Measurements from ENCODE around the gene UBE2E2.

Gene UBE2E2

GRCh38 chr3:23202921-23203707 lies at the start of gene UBE2E2:
TSS of gene UBE2E2 (plus strand) at chr3:23203327.
- H3F3A ChIP-seq (ENCODE audit: insufficient read depth, low read length) = no peaks in the 10 kb centered on the region; the same call in 1 of the 2 replicates
- H2AFZ ChIP-seq (ENCODE audit: low read length) = no peak within 1 kb of the TSS
- H3K27me3 ChIP-seq (ENCODE audit: insufficient read depth, low read length) = peaks cover 4% of the 10 kb centered on the region; the same call in 1 of the 2 replicates
- TF ChIP-seq, protein P1, sequence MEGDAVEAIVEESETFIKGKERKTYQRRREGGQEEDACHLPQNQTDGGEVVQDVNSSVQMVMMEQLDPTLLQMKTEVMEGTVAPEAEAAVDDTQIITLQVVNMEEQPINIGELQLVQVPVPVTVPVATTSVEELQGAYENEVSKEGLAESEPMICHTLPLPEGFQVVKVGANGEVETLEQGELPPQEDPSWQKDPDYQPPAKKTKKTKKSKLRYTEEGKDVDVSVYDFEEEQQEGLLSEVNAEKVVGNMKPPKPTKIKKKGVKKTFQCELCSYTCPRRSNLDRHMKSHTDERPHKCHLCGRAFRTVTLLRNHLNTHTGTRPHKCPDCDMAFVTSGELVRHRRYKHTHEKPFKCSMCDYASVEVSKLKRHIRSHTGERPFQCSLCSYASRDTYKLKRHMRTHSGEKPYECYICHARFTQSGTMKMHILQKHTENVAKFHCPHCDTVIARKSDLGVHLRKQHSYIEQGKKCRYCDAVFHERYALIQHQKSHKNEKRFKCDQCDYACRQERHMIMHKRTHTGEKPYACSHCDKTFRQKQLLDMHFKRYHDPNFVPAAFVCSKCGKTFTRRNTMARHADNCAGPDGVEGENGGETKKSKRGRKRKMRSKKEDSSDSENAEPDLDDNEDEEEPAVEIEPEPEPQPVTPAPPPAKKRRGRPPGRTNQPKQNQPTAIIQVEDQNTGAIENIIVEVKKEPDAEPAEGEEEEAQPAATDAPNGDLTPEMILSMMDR (IDR thresholded peaks at IDR 0.05; ENCODE audit: low read length) = no peak
- no peak for TF ChIP-seq EZH2 (IDR thresholded peaks at IDR 0.05; ENCODE audit: borderline replicate concordance, low read length)
- peak within 1 kb of the TSS; percentile 75 for H3K9ac ChIP-seq (ENCODE audit: low read length)
- no peaks in the 10 kb centered on the region for H4K20me1 ChIP-seq (ENCODE audit: insufficient read depth, low read length)
- peaks cover 46% of the 10 kb centered on the region for H3K4me1 ChIP-seq (ENCODE audit: insufficient read depth, low read length, severe bottlenecking)
- H3K4me3 ChIP-seq (ENCODE audit: low read depth, low read length, poor library complexity, severe bottlenecking) = peak within 1 kb of the TSS; percentile 93
- no peaks in the 10 kb centered on the region for H3K36me3 ChIP-seq (ENCODE audit: insufficient read depth, low read length)
- no peak within 1 kb of the TSS for H3K27ac ChIP-seq (ENCODE audit: low read depth, low read length, poor library complexity, severe bottlenecking)
- no peaks in the 10 kb centered on the region for H3K9me2 ChIP-seq (ENCODE audit: low read depth, low read length)
- peak within 1 kb of the TSS; percentile 87 for H3K4me2 ChIP-seq (ENCODE audit: low read length)
- peaks cover 41% of the 10 kb centered on the region for H3K79me2 ChIP-seq (ENCODE audit: insufficient read depth, low read length)
- H3K9me3 ChIP-seq (ENCODE audit: low read length) = no peaks in the 10 kb centered on the region

DNA sequence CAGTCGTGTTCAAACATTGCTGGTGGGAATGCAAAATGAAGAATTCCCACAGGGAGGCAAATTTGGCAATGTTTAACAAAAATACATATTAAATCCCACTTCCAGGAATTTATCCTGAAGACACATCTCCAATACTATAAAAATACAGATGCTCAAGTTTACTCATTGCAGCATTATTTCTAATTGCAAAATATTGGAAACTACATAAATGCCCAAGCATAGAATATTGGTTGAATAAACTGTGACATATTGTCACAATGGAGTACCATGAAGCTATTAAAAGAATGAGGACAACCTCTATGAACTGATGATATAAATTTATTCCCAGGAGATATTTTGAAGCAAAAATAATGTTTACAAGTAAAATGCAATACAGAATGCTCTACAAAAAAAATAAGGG lies 49.7 kb upstream of the UBE2E2 start:
- Histone ChIP-seq H3K27ac (ENCODE audit: low read depth, low read length, poor library complexity, severe bottlenecking) (no peak overlapping the region), H3K9me3 (ENCODE audit: low read length) (0 out of 2 replicates have a peak, but pooled peaks cover 5% of the 10 kb centered on the region), H2AFZ (ENCODE audit: low read length) (no peak overlapping the region), H3K27me3 (ENCODE audit: insufficient read depth, low read length) (no peaks in the 10 kb centered on the region), H3F3A (ENCODE audit: insufficient read depth, low read length) (no peaks in the 10 kb centered on the region), H3K36me3 (ENCODE audit: insufficient read depth, low read length) (no peaks in the 10 kb centered on the region), H3K9me2 (ENCODE audit: low read depth, low read length) (no peaks in the 10 kb centered on the region), H3K4me3 (ENCODE audit: low read depth, low read length, poor library complexity, severe bottlenecking) (no peak overlapping the region), H3K4me1 (ENCODE audit: insufficient read depth, low read length, severe bottlenecking) (no peaks in the 10 kb centered on the region), H3K4me2 (ENCODE audit: low read length) (no peak overlapping the region), H3K9ac (ENCODE audit: low read length) (no peak overlapping the region), H3K79me2 (ENCODE audit: insufficient read depth, low read length) (no peaks in the 10 kb centered on the region), H4K20me1 (ENCODE audit: insufficient read depth, low read length) (no peaks in the 10 kb centered on the region)
- no peak for TF ChIP-seq EZH2 (IDR thresholded peaks at IDR 0.05; ENCODE audit: borderline replicate concordance, low read length)
- TF ChIP-seq, protein P1 (IDR thresholded peaks at IDR 0.05; ENCODE audit: low read length) = no peak

DNA sequence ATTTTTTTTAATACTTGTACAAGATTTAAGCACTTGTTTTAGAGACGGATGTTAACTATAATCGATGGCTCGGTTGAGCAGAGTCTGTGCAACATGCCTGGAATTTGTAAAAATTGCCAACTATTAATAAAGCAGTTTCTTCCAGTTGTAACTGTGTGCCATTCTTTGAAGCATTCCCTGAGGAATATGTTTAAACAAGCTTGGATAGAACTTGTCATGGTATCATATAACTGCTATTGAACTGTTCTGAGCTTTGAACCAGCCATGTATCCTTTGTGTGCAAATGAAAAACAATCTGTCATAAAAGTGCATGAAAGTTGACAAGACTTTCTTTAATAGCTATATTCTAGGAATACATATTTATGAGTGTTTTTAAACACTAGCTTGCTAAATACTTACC lies 45.8 kb upstream of the UBE2E2 start:
- H3K27ac ChIP-seq (ENCODE audit: low read depth, low read length, poor library complexity, severe bottlenecking) = no peak overlapping the region
- H3K4me3 ChIP-seq (ENCODE audit: low read depth, low read length, poor library complexity, severe bottlenecking) = no peak overlapping the region
- no peaks in the 10 kb centered on the region for H4K20me1 ChIP-seq (ENCODE audit: insufficient read depth, low read length)
- peaks cover 2% of the 10 kb centered on the region for H3K4me1 ChIP-seq (ENCODE audit: insufficient read depth, low read length, severe bottlenecking)
- no peaks in the 10 kb centered on the region for H3K36me3 ChIP-seq (ENCODE audit: insufficient read depth, low read length)
- no peak overlapping the region for H3K4me2 ChIP-seq (ENCODE audit: low read length)
- H2AFZ ChIP-seq (ENCODE audit: low read length) = no peak overlapping the region
- TF ChIP-seq EZH2 (IDR thresholded peaks at IDR 0.05; ENCODE audit: borderline replicate concordance, low read length) = no peak
- TF ChIP-seq, protein P1 (IDR thresholded peaks at IDR 0.05; ENCODE audit: low read length) = no peak
- H3K9me2 ChIP-seq (ENCODE audit: low read depth, low read length) = no peaks in the 10 kb centered on the region
- H3K9me3 ChIP-seq (ENCODE audit: low read length) = 0 out of 2 replicates have a peak, but pooled peaks cover 5% of the 10 kb centered on the region
- no peaks in the 10 kb centered on the region for H3K27me3 ChIP-seq (ENCODE audit: insufficient read depth, low read length)
- no peaks in the 10 kb centered on the region for H3K79me2 ChIP-seq (ENCODE audit: insufficient read depth, low read length)
- H3K9ac ChIP-seq (ENCODE audit: low read length) = no peak overlapping the region
- no peaks in the 10 kb centered on the region for H3F3A ChIP-seq (ENCODE audit: insufficient read depth, low read length)
